PC-3 (cell line): ENCODE results near the gene SLIT2.

Experiments used
- EZH2 ChIP-seq: fragments of 300-600 bp; sonication (generic); IDR thresholded peaks from one replicate; pipeline ENCODE4 v1.6.1; 2017; ENCODE audit warnings: antibody characterized with exemption, mild to moderate bottlenecking, low read length; ENCODE audit not compliant: unreplicated experiment
- EZH2phosphoT487 ChIP-seq: fragments of 300-600 bp; sonication (generic); IDR thresholded peaks from 2 replicates; pipeline ENCODE4 v1.6.1; 2018; ENCODE audit warnings: mild to moderate bottlenecking, antibody characterized with exemption, low read length, borderline replicate concordance
- TF ChIP-seq, protein P1 (sequence below): fragments of 300-600 bp; sonication (generic); conservative IDR thresholded peaks from 2 replicates; pipeline ENCODE4 v1.5.1; 2017; ENCODE audit warnings: antibody characterized with exemption, low read depth, mild to moderate bottlenecking, low read length

DNA sequence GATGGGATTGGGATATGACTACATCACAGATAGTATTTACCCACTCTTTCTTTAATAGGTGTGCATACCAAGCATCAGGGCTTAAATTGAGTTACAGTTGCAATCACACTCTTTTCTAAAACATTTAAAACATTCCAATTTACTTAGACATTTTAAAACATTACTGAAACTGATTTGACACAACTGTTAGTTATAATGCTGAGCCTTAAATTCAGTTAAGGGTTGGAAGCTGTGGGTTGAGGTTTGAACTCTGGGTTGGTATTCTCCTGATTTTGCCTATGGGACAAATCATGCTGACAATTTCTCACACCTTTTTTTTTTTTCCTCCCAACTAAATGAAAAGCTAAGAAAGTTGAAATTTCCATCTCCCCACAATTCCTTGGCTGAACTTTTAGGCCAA lies 16.3 kb downstream of the SLIT2 start:
- TF ChIP-seq, protein P1, sequence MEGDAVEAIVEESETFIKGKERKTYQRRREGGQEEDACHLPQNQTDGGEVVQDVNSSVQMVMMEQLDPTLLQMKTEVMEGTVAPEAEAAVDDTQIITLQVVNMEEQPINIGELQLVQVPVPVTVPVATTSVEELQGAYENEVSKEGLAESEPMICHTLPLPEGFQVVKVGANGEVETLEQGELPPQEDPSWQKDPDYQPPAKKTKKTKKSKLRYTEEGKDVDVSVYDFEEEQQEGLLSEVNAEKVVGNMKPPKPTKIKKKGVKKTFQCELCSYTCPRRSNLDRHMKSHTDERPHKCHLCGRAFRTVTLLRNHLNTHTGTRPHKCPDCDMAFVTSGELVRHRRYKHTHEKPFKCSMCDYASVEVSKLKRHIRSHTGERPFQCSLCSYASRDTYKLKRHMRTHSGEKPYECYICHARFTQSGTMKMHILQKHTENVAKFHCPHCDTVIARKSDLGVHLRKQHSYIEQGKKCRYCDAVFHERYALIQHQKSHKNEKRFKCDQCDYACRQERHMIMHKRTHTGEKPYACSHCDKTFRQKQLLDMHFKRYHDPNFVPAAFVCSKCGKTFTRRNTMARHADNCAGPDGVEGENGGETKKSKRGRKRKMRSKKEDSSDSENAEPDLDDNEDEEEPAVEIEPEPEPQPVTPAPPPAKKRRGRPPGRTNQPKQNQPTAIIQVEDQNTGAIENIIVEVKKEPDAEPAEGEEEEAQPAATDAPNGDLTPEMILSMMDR: no peak
- TF ChIP-seq EZH2phosphoT487 (no peak), EZH2 (no peak)
